NT2/D1 (cell line): ENCODE results near the gene CLCN5.

ENCODE experiments used
- SUZ12 ChIP-seq: IDR thresholded peaks from 2 replicates; pipeline ENCODE4 v1.6.1; 2011; ENCODE audit not compliant: insufficient read length, insufficient read depth; ENCODE audit errors: extremely low read depth
- YY1 ChIP-seq: IDR thresholded peaks from 2 replicates; pipeline ENCODE4 v1.6.1; 2011; ENCODE audit not compliant: insufficient read length, insufficient read depth
- ZNF274 ChIP-seq: IDR thresholded peaks from 2 replicates; pipeline ENCODE4 v1.6.1; 2011; ENCODE audit warnings: mild to moderate bottlenecking, low read depth, low read length

- TF ChIP-seq ZNF274 (no peak), YY1 (no peak), SUZ12 (no peak)
Observed at GRCh38 chrX:49892542-49892941, 29.9 kb upstream of the CLCN5 start.
